Measurements from ENCODE around the gene FBXL17. TPM values are rescaled to one million over a fixed set of nuclear protein-coding genes. Genes with fewer than 3 reads are reported as not detected.

The FBXL17 gene
- total RNA-seq, 1 donor from 2014 or later: 11.1 TPM

- Mint-ChIP-seq H3K9me3 (no peaks in the 10 kb centered on the region), H3K27me3 (no peaks in the 10 kb centered on the region), H3K4me1 (ENCODE audit: unreplicated experiment) (no peaks in the 10 kb centered on the region), H3K27ac (no peak overlapping the region), H3K36me3 (peaks cover 12% of the 10 kb centered on the region), H3K4me3 (no peak overlapping the region)
- no peak for TF ChIP-seq CTCF (conservative IDR thresholded peaks at IDR 0.05)
- DNase-seq (ENCODE audit: extremely low spot score, unreplicated experiment): no peak
Observed at GRCh38 chr5:108326982-108327381, 54.9 kb downstream of the FBXL17 start.

- TF ChIP-seq CTCF (conservative IDR thresholded peaks at IDR 0.05): no peak
- DNase-seq (ENCODE audit: extremely low spot score, unreplicated experiment): no peak
- Mint-ChIP-seq H3K36me3 (peaks cover 12% of the 10 kb centered on the region), H3K4me1 (ENCODE audit: unreplicated experiment) (no peaks in the 10 kb centered on the region), H3K27me3 (no peaks in the 10 kb centered on the region), H3K27ac (no peak overlapping the region), H3K9me3 (no peaks in the 10 kb centered on the region), H3K4me3 (no peak overlapping the region)
Observed at GRCh38 chr5:108324886-108325285, 57.0 kb downstream of the FBXL17 start.

- peaks cover 12% of the 10 kb centered on the region for H3K36me3 Mint-ChIP-seq
- H3K4me3 Mint-ChIP-seq: no peak overlapping the region
- no peaks in the 10 kb centered on the region for H3K27me3 Mint-ChIP-seq
- no peaks in the 10 kb centered on the region for H3K4me1 Mint-ChIP-seq (ENCODE audit: unreplicated experiment)
- TF ChIP-seq CTCF (conservative IDR thresholded peaks at IDR 0.05): no peak
- no peak for DNase-seq (ENCODE audit: extremely low spot score, unreplicated experiment)
- no peaks in the 10 kb centered on the region for H3K9me3 Mint-ChIP-seq
- no peak overlapping the region for H3K27ac Mint-ChIP-seq
Observed at GRCh38 chr5:108321341-108321740, 60.6 kb downstream of the FBXL17 start.

- Mint-ChIP-seq H3K4me3 (no peak overlapping the region), H3K36me3 (peaks cover 3% of the 10 kb centered on the region), H3K27ac (no peak overlapping the region), H3K9me3 (no peaks in the 10 kb centered on the region), H3K4me1 (ENCODE audit: unreplicated experiment) (no peaks in the 10 kb centered on the region), H3K27me3 (no peaks in the 10 kb centered on the region)
- no peak for DNase-seq (ENCODE audit: extremely low spot score, unreplicated experiment)
- TF ChIP-seq CTCF (conservative IDR thresholded peaks at IDR 0.05): no peak
Observed at GRCh38 chr5:108320231-108320630, 61.7 kb downstream of the FBXL17 start.

- no peak for TF ChIP-seq CTCF (conservative IDR thresholded peaks at IDR 0.05)
- H3K27me3 Mint-ChIP-seq: no peaks in the 10 kb centered on the region
- H3K36me3 Mint-ChIP-seq: no peaks in the 10 kb centered on the region
- no peaks in the 10 kb centered on the region for H3K9me3 Mint-ChIP-seq
- no peak overlapping the region for H3K4me3 Mint-ChIP-seq
- H3K27ac Mint-ChIP-seq: no peak overlapping the region
- H3K4me1 Mint-ChIP-seq (ENCODE audit: unreplicated experiment): no peaks in the 10 kb centered on the region
- DNase-seq (ENCODE audit: extremely low spot score, unreplicated experiment): no peak
Observed at GRCh38 chr5:108315829-108316228, 66.1 kb downstream of the FBXL17 start.

- Mint-ChIP-seq H3K27ac (no peak overlapping the region), H3K36me3 (no peaks in the 10 kb centered on the region), H3K27me3 (no peaks in the 10 kb centered on the region), H3K4me1 (ENCODE audit: unreplicated experiment) (no peaks in the 10 kb centered on the region), H3K4me3 (no peak overlapping the region), H3K9me3 (no peaks in the 10 kb centered on the region)
- no peak for TF ChIP-seq CTCF (conservative IDR thresholded peaks at IDR 0.05)
- no peak for DNase-seq (ENCODE audit: extremely low spot score, unreplicated experiment)
Observed at GRCh38 chr5:108312258-108312657, 69.6 kb downstream of the FBXL17 start.
